GM18498 (cell line): ENCODE data around the gene CBLC.

Experiments used
- ATAC-seq: cut with Tn5 transposase; IDR thresholded peaks from one replicate; pipeline ENCODE4 v1.9.1; 2021; ENCODE audit warnings: mild to moderate bottlenecking, moderate library complexity; ENCODE audit not compliant: unreplicated experiment

The CBLC gene

DNA sequence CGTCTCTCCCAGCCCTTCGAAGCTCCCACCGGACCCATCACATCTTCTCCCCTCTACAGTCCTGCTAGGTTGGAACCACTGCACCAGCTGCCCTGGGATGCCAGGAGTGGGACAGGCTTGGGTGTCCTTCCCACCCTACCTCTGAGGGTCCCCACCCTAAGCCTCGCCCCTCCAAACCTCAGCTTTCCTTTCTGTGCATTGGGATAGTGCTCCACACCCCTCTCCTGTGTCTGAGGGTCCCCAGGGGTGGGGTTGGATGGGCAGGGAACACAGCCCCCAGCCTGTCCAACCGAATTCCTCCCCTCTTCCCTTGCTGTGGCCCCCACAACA lies 31.1 kb upstream of the CBLC start:
- ATAC-seq: no peak

- peak; percentile 45 for ATAC-seq
Observed at GRCh38 chr19:44746946-44747738, 30.5 kb upstream of the CBLC start.

GRCh38 chr19:44747739-44748425 lies 29.8 kb upstream of the CBLC start:
- no peak for ATAC-seq

DNA sequence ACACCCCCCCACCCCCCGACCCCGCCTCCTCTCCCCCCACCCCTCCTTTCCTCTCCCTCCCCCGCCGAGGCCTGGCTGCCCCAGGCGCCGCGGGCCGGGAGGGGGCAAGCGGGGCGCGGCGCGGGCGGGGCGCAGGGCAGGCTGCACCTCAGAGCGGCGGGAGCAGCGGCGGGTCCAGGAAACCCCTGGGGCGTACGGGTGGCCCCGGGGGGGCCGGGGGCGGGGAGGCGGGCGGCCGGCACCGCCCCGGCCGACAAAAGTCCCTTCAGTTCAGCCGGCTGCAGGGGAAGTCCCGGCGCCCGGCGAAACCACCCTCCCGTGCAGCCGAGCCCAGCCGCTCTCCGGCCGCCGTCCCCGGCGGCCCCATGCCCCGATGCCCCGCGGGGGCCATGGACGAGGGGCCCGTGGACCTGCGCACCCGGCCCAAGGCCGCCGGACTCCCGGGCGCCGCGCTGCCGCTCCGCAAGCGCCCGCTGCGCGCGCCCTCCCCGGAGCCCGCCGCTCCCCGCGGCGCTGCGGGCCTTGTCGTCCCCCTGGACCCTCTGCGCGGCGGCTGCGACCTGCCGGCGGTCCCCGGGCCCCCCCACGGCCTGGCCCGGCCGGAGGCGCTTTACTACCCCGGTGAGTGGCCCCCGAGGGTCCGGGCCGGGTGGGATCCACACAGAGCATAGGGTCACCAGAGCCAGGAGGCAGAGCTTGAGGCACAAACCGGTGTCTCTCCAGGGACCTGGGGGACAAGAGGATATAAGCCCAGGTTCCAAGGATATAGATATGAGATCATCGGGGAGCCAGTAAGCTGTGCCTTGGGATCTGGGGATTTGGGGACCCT lies 29.1 kb upstream of the CBLC start, which contains the start of gene BCL3:
Gene BCL3, plus strand, starts transcription at position 283 of the 829 bp plus-strand sequence. Its CDS starts 83 bp downstream, at position 366.
- peak; percentile 51 for ATAC-seq

DNA sequence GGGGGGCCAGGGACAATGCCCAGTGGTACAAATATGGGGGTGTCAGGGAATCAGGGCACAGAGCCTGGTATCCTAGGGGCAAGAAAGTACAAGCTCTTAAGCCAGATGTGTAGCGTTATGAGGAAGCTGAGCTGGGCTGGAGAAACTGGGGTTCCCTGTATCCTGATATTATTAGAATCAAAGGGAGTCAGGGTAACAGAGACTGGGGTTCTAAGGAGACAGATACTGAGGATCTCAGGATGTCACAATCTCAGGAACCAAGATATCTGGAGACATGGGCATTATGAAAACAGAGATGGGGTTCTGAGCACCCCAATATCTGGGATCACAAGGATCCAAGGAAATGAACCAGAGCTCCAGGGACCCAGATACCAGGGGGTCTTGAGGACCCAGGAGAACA lies 28.4 kb upstream of the CBLC start:
- ATAC-seq: no peak

DNA sequence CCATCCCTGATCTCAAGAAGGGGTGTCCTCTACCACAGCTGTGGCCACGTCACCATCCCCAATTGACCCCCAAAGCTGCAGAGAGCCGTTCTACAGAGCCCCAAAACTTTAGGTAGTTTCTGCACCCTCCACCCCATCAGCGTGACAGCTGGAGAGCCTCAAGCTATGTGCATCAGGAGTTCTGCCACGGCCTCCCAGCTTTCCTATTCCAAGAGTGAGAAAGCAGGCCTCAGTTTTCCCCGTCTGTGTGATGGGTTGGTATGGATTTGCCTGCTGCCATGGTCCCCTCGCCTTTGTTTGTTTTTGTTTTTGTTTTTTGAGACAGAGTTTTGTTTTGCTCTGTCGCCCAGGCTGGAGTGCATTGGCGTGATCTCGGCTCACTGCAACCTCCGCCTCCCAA lies 27.7 kb upstream of the CBLC start:
- no peak for ATAC-seq

- ATAC-seq: no peak
Observed at GRCh38 chr19:44752123-44752815, 25.4 kb upstream of the CBLC start.

DNA sequence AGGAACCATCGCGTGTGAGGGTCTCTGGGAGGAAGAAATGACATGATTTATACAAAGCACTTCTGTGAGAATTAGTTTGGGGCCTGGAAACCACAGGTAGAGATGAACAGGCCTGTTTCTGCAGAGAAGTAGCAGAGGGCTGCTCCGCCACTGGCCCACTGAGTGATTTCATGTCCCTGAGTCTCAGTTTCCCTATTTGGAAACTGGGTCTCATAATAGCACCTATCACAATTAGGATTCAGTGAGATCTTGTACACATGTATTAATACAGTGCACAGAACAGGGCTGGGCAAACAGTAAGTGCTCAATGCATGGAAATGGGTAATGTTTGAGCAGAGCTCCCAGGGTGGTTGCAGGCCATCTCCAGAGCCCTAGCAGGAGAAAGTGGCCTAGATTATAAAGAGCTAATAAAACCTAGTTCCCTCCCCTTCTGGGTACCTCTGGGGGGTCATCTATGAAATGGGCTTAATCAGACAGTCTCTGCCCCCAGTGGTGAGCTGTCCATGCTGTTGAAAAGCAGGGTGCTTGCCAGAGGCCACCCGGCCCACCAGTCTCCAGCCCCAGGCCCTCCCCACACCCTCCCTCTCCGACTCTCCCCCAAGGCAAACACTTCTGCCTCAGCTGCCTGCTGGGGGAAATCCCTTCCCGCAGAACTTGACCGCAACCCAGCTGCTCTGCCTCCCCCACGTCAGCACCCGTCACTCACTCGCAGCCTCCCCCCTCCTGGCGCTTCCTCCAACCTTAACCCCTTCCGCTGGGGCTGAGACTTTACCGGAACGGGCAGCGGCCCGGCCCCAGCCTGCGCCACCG lies 24.7 kb upstream of the CBLC start:
- peak; percentile 65 for ATAC-seq

DNA sequence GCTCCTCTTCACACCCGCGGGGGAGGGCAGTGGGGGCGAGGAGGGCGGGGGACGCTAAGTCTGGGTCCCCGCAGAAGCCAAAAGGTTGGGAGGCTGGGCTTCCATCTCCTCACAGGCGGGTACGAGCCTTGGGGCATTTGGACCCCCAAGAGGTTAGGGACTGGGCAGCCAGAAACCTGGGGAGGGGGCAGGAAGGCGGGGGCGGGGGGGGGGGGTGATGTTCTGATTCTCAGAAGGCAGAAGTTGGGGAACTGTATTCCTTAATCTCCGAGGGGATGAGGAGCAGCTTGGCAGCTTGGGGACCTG lies 24.1 kb upstream of the CBLC start:
- no peak for ATAC-seq

DNA sequence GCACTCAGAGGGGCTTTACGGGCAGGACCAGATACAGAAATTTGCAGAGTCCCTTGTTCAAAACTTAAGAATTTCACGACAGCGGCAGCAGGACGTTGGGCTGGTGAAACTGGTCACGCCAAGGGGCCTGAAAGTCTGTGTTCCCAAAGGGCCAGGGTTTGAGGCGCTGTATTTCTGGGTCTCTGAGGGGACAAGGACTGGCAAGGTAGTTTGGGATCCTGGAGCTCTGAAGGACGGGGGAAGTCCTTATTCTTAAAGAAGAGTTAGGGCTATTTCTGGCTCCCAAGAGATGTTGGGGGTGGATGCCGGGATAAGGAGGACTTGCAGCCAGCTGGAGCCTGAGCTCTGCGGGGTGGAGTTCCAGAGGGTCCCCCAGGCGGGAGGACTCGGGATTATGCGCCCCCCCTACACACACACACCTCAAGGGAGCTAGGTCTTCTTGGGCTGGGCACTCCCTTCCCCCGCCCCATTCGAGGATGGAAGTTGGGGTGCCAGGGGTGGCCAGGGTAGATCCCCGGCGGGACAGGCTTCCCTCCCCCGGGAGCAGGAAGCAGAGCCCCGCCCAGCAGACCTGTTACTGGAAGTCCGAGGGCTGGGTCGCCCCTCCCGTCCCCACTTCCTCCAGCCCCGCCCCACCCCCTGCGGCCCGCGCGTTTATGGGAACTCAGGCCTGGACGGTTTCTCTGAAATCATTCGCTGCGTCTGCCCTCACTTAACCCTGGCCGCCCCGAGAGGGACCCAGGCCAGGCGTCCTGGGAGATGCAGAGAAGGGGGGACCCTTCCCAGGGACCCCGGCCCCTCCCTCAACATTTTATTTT lies 23.5 kb upstream of the CBLC start:
- ATAC-seq: no peak

- ATAC-seq: no peak
Observed at GRCh38 chr19:44754750-44755080, 23.0 kb upstream of the CBLC start.

- no peak for ATAC-seq
Observed at GRCh38 chr19:44755219-44755618, 22.5 kb upstream of the CBLC start.

- no peak for ATAC-seq
Observed at GRCh38 chr19:44756089-44756562, 21.6 kb upstream of the CBLC start.

GRCh38 chr19:44757057-44757734 lies 20.5 kb upstream of the CBLC start:
- no peak for ATAC-seq

DNA sequence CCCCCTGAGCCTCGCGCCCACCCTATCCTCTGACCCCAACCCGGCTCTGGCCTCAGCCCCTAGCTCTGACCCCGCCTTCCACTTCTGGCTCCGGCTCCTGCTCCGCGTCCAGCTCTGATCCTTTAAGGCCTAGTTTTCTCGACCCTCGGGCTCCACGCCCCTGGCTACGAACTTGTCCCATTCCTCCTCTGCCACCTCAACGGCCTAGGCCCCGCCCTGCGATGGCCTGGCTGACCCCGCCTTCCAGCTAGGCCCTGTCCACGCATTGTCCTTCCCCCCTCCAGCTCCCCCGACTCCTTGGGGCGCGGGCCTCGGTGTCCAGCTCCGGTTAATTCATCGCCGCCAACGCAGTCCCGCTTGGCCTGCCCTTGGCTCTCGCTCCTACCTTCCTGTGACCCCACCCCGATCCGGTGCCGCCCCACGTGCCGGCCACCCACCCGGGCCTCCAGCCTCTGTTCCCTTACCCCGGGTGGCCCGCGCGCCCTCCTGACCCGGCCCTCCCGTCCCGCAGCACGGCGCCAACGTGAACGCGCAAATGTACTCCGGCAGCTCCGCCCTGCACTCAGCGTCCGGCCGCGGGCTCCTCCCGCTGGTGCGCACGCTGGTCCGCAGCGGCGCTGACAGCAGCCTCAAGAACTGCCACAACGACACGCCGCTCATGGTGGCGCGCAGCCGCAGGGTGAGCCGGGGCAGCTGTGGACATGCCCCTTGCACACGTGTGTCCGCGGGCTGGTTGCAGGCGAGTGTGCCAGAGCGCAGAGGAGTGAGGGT lies 19.8 kb upstream of the CBLC start:
- no peak for ATAC-seq

DNA sequence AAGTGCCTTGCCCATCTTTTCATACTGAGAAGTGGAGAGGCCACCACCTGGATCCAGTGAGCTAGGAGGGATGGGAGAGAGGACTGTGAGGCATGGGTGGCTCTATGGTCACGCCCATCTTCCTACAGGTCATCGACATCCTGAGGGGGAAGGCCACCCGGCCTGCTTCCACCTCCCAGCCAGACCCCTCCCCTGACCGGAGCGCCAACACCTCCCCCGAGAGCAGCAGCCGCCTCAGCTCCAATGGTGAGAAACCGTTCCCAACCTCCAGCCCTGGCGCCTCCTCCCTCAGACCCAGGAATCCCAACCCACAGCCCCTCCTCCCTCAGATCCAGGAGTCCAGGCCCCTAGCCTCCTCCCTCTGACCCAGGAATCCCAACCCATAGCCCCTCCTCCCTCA lies 19.1 kb upstream of the CBLC start:
- no peak for ATAC-seq

GRCh38 chr19:44759083-44759804 lies 18.4 kb upstream of the CBLC start:
- ATAC-seq: no peak

- no peak for ATAC-seq
Observed at GRCh38 chr19:44762038-44762437, 15.7 kb upstream of the CBLC start.
